ENCODE results near the gene SLC19A3. TPM values are rescaled to one million over a fixed set of nuclear protein-coding genes. Genes with fewer than 3 reads are reported as not detected.

The SLC19A3 gene
- polyA plus RNA-seq, 1 experiment: not detected

DNA sequence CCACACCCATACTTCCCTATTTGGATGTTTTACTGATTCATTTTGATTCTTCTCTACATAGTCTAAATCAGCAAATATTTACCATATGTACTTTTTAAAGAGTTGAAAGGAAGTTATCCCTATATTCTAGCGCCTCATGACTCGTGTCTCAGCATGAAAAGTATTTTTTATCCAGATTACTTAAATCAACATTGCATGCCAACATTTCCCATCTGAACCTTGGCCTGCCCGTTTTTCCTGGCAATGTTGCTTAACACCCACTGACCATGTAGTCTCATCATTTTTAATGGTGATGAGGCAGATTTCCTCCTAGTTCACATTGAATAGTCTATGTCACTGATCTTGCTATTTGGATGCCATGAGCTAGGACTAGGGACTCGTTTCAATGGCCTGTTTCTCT is 64.4 kb downstream of the SLC19A3 start:
- H3K36me3 ChIP-seq (ENCODE audit: control insufficient read depth, insufficient read depth, low read length): no peaks in the 10 kb centered on the region
- H3K27me3 ChIP-seq (ENCODE audit: control insufficient read depth, insufficient read depth, low read length): no peaks in the 10 kb centered on the region
- no peak for TF ChIP-seq CTCF (IDR thresholded peaks at IDR 0.05; ENCODE audit: insufficient read depth, low read depth, low read length)
- CTCF ChIA-PET: no interaction called here
- DNase-seq (ENCODE audit: low read depth): no peak
- H3K4me3 ChIP-seq (ENCODE audit: low read depth, low read length): no peak overlapping the region
- POLR2A ChIA-PET: no interaction called here

GRCh38 chr2:227643990-227644551 is 73.8 kb downstream of the SLC19A3 start:
- H3K36me3 ChIP-seq (ENCODE audit: control insufficient read depth, insufficient read depth, low read length): no peaks in the 10 kb centered on the region
- CTCF ChIA-PET: interaction anchor here (0.6 kb wide), 1 partner anchor 9 kb away, joined by 3 read pairs; no protein-coding TSS in a partner anchor
- no peak overlapping the region for H3K4me3 ChIP-seq (ENCODE audit: low read depth, low read length)
- DNase-seq (ENCODE audit: low read depth): no peak
- no peak for TF ChIP-seq CTCF (IDR thresholded peaks at IDR 0.05; ENCODE audit: insufficient read depth, low read depth, low read length)
- peaks cover 3% of the 10 kb centered on the region; the same call in 1 of the 2 replicates for H3K27me3 ChIP-seq (ENCODE audit: control insufficient read depth, insufficient read depth, low read length)
- POLR2A ChIA-PET: no interaction called here

GRCh38 chr2:227642656-227643055 is 75.2 kb downstream of the SLC19A3 start:
- Histone ChIP-seq H3K4me3 (ENCODE audit: low read depth, low read length) (no peak overlapping the region), H3K27me3 (ENCODE audit: control insufficient read depth, insufficient read depth, low read length) (peaks cover 3% of the 10 kb centered on the region; the same call in 1 of the 2 replicates), H3K36me3 (ENCODE audit: control insufficient read depth, insufficient read depth, low read length) (no peaks in the 10 kb centered on the region)
- POLR2A ChIA-PET: no interaction called here
- CTCF ChIA-PET: no interaction called here
- TF ChIP-seq CTCF (IDR thresholded peaks at IDR 0.05; ENCODE audit: insufficient read depth, low read depth, low read length): no peak
- no peak for DNase-seq (ENCODE audit: low read depth)

DNA sequence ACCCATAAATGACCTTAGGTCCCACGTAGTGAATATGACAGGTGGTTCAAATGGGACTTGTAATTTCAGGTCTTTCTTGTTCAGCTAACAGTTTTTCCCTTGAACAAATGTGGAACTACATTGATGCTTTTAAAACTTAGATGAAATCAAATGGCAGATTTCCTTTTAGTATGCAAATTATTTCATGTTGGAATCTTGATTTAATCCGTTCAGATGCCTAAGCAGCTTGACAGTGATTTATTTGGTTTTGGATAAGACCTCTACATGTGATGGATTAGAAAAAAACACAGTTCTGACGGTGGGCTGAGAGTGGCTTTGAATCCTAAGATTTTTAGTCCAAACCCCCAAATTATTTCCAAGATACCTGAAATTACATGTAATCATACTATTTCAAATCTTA is 83.6 kb downstream of the SLC19A3 start:
- Histone ChIP-seq H3K36me3 (ENCODE audit: control insufficient read depth, insufficient read depth, low read length) (no peaks in the 10 kb centered on the region), H3K27me3 (ENCODE audit: control insufficient read depth, insufficient read depth, low read length) (0 out of 2 replicates have a peak, but pooled peaks cover 1% of the 10 kb centered on the region), H3K4me3 (ENCODE audit: low read depth, low read length) (no peak overlapping the region)
- no peak for DNase-seq (ENCODE audit: low read depth)
- no peak for TF ChIP-seq CTCF (IDR thresholded peaks at IDR 0.05; ENCODE audit: insufficient read depth, low read depth, low read length)
- CTCF ChIA-PET: no interaction called here
- POLR2A ChIA-PET: no interaction called here

Small RNA genes lying within 50 kb of the gene (small RNA-seq; reads per million reads assigned to genes)
- not detected for gene RNA5SP121 (ENCODE audit: insufficient read length, low read depth, low replicate concordance)

Other genes with a start within 250 kb of the SLC19A3 start
- gene AGFG1, start 245.9 kb downstream of the SLC19A3 start, polyA plus RNA-seq (2011; rRNA removed): 92.2 and 126 TPM in 2 replicates
- not detected in 2 replicates for gene SCYGR2, start 119.1 kb downstream of the SLC19A3 start, polyA plus RNA-seq (2011; rRNA removed)
- not detected in 2 replicates for gene SCYGR3, start 103.2 kb downstream of the SLC19A3 start, polyA plus RNA-seq (2011; rRNA removed)
- gene SCYGR4, start 100.5 kb downstream of the SLC19A3 start, polyA plus RNA-seq (2011; rRNA removed): not detected in 2 replicates
- gene SCYGR5, start 51.2 kb downstream of the SLC19A3 start, polyA plus RNA-seq (2011; rRNA removed): not detected in 2 replicates
- not detected in 2 replicates for gene SCYGR6, start 6.7 kb upstream of the SLC19A3 start, polyA plus RNA-seq (2011; rRNA removed)
- gene SCYGR7, start 10.3 kb upstream of the SLC19A3 start, polyA plus RNA-seq (2011; rRNA removed): not detected in 2 replicates
- gene SCYGR8, start 27.9 kb upstream of the SLC19A3 start, polyA plus RNA-seq (2011; rRNA removed): not detected in 2 replicates
- gene CCL20, start 95.8 kb upstream of the SLC19A3 start, polyA plus RNA-seq (2011; rRNA removed): not detected in 2 replicates
- 0.10 TPM in 1 of 2 replicates, not detected in the other for gene DAW1, start 153.6 kb upstream of the SLC19A3 start, polyA plus RNA-seq (2011; rRNA removed)